GM18868 (cell line): ENCODE results near the gene YY1.
"Not testable (repeated sequence)": the region's sequence is repeated elsewhere in the genome, so short reads cannot be mapped to it uniquely, and the experiment has no call there.

Source experiments
- ATAC-seq: cut with Tn5 transposase; IDR thresholded peaks from one replicate; pipeline ENCODE4 v1.9.1; 2021; ENCODE audit warnings: mild to moderate bottlenecking, moderate library complexity; ENCODE audit not compliant: unreplicated experiment

Gene YY1

GRCh38 chr14:100282766-100283419, 43.9 kb downstream of the YY1 start:
- ATAC-seq: no peak

- not testable (repeated sequence) for ATAC-seq
Observed at GRCh38 chr14:100283436-100283835, 44.5 kb downstream of the YY1 start.

GRCh38 chr14:100283984-100284881, 45.3 kb downstream of the YY1 start:
- ATAC-seq: no peak

- peak; percentile 83 for ATAC-seq
Observed at GRCh38 chr14:100285021-100285912, 46.3 kb downstream of the YY1 start.

GRCh38 chr14:100285913-100286400, 47.0 kb downstream of the YY1 start:
- ATAC-seq: no peak

GRCh38 chr14:100286484-100287191, 47.7 kb downstream of the YY1 start:
- no peak for ATAC-seq

- ATAC-seq: no peak
Observed at GRCh38 chr14:100287202-100287997, 48.5 kb downstream of the YY1 start.

- ATAC-seq: not testable (repeated sequence)
Observed at GRCh38 chr14:100287998-100288295, 49.0 kb downstream of the YY1 start.

GRCh38 chr14:100288382-100289185, 49.6 kb downstream of the YY1 start:
- ATAC-seq: no peak

GRCh38 chr14:100289916-100290606, 51.1 kb downstream of the YY1 start:
- ATAC-seq: no peak

GRCh38 chr14:100290607-100291304, 51.8 kb downstream of the YY1 start:
- ATAC-seq: no peak

- ATAC-seq: no peak
Observed at GRCh38 chr14:100291305-100292075, 52.5 kb downstream of the YY1 start.

GRCh38 chr14:100292301-100292775, 53.4 kb downstream of the YY1 start:
- ATAC-seq: no peak

GRCh38 chr14:100292776-100293461, 54.0 kb downstream of the YY1 start:
- no peak for ATAC-seq

GRCh38 chr14:100293497-100294212, 54.7 kb downstream of the YY1 start:
- ATAC-seq: no peak
